Activated naive CD4-positive, alpha-beta T cell treated with anti-CD3 and anti-CD28 coated beads, Interleukin-2, amount 50 U/mL, for 16 hours (primary cell): ENCODE data around the gene SLX4.
A peak's percentile ranks its signal among the peaks of the same experiment; 100 is the strongest.

ENCODE experiments used
- DNase-seq: peaks from one replicate; pipeline ENCODE4 v3.0.0-alpha.2; 2020

The SLX4 gene

DNA sequence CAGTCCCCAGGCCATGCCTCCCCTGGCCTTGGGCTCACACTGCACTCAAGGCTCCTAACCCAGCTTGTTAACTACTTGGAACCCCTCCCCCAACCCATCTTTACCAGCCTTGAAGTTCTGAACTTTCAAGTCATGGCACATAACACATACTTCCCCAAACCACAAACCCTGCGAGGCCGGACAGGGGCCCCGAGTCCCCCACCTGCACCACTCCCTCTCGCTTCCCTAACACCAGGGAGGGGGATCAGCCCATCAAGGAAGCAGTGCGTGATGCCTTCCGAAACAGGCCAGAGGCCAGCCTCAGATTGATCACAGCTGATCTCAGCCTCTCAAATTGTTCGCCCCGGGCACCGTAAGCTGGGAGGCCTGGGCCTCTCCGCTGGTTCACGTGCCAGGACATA, 31.2 kb downstream of the SLX4 start:
- no peak for DNase-seq

DNA sequence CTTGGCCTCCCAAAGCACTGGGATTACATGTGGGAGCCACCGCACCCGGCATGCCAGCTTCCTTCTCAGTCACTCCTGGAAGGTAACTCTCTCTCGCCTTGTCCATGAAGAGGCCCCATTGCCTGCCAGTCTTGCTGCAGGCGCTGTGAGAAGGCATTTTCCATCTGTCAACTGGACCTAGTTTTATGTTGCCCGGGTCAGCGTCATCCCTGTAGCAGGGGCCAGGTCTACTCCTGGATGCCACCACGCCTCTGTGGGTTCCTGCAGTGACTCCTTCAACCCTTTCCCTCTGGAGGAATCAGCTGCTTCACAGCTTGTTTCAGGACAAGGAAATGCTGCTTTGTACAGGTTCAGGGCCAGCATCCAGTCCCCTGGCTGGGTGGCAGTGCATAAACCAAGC, 31.6 kb downstream of the SLX4 start:
- DNase-seq = no peak

DNA sequence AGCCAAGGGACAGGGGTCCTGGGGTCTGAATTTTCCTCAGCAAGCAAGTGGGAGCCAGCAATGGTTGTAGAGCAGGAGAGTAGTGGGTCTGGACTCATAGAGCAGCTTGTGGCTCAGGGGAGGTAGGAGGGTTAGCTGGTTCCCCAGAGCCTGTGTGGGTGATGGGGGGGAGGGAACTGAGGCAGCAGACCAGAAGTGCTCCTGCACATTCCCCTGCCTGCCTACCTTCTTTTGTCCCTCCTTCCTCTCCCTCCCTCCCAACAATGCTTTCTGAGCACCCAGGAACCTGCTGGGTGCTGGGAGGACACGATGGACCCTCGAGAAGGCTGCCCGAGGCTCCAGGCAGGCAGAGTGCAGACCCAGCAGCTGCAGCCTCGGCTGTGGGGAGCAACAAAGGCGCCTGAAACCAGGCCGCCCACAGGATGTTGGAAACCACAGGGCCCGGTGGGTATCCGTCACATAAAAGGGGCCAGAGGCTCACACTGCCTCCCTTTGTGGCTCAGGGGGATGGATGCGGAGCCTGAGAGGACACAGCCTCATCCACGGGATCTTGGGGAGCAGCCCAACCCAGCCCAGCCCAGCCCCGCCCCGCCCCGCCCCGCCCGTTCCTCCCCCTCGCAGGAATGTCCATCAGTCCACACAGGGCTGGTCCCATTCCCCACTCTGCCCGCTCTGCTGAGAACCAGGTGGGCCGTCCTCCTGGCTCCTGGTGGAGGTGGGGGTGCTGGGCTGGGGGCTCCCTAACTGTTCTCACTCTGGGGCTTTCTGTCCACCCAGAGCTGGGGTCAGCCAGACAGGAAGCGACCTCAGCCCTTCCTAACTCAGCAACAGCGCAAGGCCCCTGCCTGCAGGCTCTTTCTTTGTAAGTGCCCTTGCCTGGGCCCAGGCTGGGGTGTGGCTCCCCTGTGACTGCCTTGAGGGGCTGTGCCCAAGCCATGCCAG, 32.5 kb downstream of the SLX4 start:
- peak; percentile 49 for DNase-seq

DNA sequence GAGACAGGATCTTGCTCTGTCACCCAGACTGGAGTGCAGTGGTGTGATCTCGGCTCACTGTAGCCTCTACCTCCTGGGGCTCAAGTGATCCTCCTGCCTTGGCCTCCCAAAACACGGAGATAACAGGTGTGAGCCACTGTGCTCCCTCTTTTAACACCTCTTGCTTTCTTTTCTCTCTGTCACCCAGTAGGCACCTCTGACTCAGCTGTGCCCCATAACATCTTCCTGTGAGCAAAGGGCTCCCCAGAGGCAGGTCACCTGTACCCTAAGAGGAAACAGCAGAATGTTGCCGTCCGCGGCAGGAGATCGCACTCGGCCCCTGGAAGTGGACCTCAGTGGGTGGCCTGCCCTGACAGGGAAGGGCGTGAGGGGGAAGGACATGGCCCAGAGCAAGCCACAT, 33.3 kb downstream of the SLX4 start:
- DNase-seq = no peak

DNA sequence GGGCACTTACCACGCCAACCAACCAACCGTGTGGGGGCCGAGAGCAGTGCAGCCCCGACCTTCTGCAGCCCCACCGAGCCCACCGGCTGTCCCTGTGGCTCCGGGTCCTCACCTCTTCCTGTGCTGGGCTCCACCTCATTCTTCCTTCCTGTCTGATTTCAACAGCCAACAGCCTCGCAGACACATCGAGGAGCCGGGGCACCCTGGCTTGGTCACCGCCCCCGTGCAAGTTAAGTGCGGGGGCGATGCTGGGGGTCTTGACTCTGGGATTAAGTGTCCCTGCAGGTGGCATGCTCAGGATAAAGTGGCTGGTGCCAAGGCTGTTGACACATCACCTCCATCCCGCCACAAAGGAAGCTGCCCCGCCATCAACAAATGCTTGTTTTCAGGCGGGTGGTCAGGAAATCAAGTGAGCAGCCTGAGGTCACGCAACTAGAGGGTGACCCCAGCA, 34.1 kb downstream of the SLX4 start, which contains the start of gene NLRC3:
TSS of gene NLRC3 (minus strand) at position 102 of the 451 bp plus-strand sequence. CDS start 12,367 bp downstream, outside the sequence.
- peak; percentile 35 for DNase-seq

DNA sequence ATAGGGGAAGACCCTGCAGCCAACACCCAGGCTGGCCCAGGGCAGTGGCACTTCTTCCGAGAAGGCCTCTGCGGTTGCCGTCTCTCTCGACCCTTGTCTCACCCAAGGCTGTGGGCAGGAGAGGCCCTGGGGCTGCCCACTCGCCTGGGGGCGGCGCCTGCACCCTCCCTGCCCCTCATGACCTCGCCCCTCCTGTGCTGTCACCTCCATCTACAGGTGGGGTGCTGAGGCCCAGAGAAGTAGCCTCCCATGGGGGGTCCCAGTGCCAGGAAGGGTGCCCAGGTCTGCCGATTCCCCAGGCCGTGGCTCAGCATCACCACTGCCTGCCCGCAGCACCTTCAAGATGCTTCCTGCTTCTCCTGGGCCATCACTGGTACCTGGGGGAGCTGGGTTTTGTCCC, 35.2 kb downstream of the SLX4 start:
- no peak for DNase-seq

DNA sequence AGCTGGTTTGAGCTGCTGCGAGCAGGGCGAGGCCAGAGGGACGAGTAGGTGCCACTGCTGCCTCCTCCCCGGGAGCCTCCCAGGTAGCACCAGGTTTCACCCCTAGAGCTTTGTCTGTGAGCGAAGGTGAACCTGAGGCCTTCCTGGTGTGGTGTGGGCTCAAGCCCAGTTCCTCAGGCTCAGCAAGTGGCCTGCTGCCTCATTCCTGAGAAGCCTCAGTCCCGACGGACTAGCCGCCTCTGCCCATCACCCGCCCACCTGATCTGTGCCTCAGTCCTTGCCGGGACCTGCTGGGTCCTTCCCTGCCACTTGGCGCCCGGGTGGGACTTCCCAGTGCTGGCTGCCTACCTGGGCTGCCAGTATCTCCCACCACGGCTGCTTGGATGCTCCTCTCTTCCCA, 35.9 kb downstream of the SLX4 start:
- no peak for DNase-seq

DNA sequence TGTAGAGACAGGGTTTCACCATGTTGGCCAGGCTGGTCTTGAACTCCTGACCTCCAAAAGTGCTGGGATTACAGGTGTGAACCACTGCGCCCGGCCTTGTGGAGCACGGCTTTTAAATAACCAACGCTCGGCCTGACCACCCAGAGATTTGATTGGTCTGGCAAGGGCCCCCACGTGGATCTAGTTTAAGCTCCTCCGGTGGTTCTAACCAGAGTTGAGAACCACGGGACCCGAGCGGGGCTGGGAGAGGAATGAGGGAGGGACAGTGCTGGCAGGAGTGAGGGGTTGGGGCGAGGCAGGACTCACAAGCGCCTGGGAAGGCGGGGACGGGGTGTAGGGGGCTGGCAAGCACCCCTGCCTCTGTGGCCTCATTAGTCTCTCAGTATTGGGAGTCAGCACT, 37.2 kb downstream of the SLX4 start:
- DNase-seq = no peak

DNA sequence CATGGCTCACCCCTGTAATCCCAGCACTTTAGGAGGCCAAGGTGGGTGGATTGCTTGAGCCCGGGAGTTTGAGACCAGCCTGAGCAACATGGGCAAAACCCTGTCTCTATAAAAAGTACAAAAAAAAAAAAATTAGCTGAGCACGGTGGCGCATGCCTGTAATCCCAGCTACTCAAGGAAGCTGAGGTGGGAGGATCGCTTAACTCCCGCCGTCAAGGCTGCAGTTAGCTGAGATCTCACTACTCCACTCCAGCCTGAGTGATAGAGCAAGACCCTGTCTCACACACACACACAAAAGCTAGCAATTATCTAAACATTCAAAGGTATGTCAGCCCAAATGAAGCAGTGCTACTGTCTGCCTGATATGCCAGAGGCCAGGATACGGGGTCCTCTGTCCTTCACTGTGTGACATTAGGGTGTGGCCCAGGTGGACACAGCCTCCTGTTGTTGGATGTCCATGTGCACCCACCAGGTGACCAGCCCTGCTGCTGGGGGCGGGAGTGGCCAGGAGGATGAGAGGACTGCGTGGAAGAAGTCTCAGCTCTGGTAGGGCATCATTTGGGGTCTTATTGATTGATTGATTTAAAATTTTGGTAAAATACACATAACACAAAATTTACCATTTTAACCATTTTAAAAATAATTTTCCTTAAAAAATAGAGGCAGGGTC, 38.1 kb downstream of the SLX4 start:
- DNase-seq = no peak

DNA sequence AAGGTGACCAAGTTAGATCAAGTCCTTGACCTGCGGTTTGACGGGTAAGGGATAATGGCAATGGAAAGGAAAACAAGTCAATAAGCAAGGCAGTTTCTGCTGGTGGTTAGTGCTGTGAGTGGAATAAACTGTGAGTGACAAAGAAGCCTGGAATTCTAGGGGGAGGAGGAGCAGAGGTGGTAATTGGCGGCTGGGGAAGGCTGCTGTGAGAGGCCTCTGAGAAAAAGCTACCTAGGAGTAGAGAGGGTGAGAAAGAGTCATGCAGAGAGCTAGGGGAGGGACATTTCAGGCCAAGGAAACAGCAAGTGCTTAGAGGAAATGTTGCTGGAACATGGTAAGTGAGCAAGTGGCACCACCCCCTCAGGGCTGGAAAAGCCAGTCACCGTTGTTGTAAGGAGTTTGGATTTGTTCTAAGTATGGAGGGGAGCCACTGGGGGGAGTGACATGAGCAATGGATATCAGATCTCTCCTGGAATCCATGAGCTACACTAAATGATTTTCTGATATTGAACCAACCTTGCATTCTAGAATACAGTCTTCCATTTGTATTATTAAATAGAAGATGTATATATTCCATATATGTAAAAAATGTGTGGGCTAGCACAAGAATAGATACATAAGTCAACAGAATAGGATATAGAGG, 40.9 kb downstream of the SLX4 start:
- DNase-seq = no peak

DNA sequence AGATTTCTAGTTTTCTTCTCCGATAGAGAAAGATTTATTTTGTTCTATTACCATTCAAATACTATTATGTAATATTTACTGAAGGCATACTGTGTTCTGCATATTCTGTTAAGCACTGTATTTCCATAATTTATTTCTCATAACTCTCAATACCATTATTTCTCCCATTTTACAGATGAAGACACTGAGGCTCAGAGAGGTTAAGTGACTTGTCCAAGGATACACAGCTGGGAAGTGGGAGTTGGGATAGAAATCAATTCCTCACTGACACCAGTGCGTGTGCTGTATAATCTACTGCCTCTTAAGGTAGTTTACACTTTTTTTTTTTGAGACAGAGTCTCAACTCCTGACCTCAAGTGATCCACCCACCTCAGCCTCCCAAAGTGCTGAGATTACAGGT, 41.6 kb downstream of the SLX4 start:
- no peak for DNase-seq

DNA sequence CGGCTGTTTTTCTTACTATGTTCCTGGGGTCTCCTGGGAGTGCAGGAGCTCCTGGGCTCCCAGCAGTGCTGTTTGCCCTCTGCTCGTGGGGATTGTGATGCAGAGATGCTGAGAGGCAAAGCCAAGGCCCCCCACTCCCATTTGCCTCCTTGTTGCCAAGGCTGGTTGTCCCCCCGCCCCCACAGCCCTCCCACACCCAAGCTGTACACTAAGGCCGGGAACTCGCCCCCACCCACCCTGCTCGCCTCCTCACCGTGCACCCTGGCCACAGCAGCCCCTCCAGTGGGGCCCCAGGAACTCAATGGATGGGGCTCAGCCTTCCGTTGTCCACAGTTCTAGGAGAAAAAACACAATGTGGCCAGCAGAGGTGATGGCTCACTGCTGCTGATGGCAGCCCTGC, 44.4 kb downstream of the SLX4 start:
- DNase-seq = no peak

DNA sequence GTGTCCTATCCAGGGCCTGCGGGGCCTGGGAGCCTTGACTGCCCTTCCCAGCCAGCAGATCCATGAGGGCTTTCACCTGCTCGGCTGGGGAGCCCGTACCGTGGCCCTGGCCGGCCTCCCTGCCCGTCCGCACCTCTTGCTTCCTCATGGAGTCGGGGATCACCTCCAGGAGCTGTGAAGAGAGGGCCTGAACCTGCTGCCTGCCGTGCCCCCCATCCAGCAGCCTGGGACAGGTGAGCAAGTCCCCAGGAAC, 46.6 kb downstream of the SLX4 start:
- no peak for DNase-seq

DNA sequence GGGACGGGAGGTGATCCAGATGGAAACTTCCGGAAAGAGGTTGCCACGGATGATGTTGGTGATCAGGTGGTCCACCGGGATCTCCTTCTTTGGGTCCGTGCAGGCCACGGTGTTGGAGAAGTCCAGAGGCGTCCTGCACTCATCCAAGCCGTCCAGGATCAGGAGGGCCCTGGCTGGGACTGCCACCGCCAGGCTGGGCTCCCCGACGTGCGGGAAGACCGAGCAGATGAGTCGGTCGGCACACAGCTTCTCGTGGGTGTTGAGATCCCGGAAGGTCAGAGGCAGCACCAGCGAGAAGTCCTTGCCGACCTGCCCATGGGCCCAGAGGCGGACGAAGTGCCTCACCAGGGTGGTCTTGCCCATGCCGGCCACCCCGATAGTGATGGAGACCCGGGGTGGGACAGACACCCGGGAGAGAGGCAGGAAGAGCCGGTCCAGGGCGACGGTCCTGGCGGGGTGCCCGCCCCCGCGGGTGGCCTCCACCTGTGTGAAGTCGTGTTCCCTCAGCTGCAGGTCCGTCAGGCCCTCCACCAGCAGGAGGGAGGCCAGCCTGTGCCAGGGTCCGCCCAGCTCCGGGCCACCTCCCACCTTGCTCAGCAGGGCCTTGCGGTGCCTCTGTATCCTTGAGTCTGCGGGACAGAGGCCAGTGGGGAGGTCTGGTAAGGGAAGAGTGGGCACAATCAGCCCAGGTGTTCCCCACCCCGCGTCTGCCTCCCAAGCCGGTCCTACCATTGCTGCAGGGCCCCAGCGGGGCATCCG, 47.1 kb downstream of the SLX4 start:
- no peak for DNase-seq

DNA sequence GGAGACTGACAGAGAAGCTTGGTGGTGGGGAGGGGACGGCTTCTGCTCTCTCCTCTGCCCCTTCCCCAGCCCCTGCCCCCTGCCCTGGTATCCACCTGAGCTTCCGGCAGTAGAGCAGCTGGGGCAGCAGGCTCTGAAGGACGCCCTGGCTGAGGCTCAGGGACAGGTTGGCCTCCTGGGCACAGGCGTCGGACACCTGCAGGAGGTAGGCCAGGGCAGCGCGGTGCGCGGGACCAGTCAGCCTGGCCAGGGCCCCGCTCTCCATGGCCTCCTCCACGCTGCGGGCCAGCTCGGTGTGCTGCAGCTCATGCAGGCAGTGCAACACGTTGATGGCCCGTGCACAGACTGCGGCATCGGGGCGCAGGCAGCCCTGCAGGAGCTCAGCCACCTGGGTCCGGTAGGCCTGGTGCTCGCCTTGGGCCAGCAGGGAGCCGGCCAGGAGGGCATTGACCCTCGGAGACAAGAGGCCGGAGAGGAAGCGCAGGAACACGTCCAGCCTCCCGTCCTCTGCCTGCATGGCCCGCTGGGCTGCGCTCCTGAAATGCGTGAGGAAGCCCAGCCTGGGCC, 48.4 kb downstream of the SLX4 start:
- DNase-seq = no peak

DNA sequence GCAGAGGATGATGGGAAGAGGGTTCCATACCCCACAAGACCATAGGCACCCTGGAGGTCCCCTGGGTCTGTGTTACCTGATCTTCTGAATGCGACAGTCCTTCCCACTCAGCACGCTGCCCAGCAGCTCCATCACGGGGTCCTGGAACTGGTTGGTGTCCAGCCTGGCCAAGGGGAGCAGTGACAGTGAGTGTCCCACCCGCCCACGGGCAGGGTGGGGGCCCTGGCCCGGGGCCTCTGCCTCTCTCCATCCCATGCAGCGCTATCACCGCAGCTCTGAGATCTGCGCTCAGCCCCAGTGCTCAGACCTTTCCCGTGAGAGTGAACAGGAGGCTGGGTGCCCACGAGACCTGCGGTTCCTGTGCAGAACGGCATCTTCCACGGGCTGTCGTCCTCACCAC, 49.8 kb downstream of the SLX4 start:
- no peak for DNase-seq

DNA sequence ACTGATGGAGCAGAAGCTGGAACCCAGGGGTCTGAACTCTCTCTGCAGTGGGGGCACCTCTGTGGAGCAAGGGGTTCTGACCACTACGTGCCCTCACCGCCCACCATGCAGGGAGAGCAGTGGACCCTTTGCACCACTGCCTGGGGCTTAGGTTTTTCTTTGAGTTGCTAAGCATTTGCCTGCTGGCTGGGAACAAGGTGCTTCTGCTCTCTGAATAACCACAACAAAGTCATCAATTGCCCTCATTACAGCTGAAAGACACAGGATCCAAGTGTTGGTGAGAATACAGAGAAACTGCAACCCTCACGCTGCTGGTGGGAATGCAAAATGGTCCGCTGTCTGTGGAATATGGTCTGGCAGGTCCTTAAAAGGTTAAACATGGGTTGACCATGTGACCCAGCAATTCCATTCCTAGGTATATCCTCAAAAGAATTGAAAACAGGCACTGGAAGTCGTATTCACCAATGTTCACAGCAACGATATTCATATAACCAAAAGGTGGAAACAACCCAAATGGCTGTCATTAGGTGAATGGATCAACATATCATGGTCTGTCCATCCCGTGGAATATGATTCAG, 57.0 kb downstream of the SLX4 start:
- no peak for DNase-seq

DNA sequence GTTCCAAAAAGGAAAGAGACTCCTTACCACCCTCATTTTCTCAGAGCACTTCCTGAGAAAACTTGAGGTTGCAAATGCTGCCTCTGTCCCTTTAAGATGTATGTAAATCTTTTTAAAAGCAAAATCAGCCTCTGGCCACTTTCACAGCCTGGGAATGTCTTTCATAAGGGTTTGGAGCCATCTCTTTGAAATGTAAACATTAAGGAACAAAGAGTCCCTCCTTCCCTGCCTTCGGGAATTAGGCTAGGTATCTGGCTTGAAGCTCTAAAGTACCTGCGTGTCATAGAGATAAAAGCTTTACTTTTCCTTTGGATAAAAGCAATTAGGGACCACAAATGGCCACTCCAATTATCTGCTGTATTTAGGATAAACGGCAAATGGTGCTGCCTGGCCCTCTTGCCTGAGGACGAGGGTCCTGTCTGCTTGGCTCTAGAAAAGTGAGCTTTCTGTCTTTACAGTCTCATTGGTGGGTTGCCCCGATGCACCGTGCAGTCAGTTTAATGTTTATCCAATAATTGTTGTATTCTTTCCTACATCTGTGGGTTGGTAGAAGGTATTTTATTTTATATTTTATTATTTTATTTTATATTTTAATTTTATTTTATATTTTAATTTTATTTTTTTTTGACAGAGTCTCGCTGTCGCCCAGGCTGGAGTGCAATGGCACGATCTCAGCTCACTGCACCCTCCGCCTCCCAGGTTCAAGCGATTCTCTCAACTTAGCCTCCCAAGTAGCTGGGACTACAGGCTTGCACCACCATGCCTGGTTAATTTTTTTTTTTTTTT, 58.1 kb downstream of the SLX4 start:
- DNase-seq = no peak

DNA sequence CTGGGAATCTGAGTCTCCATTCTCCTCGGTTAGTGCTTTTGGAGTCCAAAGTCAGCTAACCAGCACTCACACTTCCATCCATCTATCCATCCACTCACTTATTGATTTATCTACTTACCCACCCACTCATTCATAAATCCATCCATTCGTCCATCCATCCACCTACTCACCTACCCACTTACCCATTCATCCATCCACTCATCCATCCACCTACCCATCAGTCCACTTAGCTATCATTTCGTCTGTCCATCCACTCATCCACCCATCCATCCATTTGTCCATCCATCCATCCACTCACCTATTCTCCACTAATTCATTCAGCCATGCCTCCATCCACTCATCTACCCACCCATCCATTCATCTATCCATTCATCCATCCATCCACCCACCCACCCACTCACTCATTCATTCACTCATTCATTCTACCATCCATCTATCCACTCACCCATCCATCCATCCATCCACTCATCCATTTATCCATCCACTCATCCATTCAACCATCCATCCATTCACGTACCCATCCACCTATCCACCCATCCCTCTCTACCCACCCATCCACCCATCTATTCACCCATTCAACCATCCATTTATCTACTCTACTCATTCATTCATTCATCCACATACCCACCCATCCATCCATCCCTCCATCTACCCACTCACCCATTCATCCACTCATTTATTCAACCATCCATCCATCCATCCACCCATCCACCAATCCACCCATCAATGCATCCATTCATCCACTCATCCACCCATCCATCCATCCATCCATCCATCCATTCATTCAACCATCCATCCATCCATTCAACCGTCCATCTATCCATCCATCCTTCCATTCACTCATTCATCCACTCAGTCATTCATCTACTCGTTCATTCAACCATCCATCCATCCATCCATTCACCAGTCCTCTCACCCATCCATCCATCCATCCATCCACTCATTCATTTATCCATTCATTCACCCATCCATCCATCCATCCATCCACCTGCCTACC, 60.3 kb downstream of the SLX4 start:
- DNase-seq = no peak

DNA sequence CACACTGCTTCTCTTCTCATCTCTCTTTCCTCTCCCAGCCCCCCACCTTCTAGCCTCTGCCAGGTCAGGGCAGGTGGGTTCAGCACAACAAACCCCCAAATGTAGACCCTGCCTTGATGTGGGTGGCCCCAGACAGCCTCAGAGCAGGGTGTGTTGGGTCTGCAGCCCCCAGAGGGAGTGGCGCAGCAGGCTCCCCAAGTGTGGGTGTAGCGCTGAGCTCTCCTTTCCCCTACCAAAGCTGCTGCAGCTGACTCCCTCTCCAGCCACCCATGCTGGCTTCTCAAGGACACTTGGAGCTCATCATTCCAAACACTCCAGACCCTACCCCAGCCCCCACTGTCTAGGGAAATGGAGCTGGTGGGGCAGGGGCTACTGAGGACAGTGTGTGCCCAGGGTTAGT, 61.5 kb downstream of the SLX4 start:
- DNase-seq = no peak
